OCI-LY7 (cell line): ENCODE results near the gene TBC1D3B. TPM values are rescaled to one million over a fixed set of nuclear protein-coding genes. Genes with fewer than 3 reads are reported as not detected.
"Not testable (repeated sequence)": the region's sequence is repeated elsewhere in the genome, so short reads cannot be mapped to it uniquely, and the experiment has no call there.

Experiments
- BruUV-seq: library from RNA; stranded (reverse); fragments of 400-500 nt; replicated peaks from 2 replicates; lab custom pipeline; 2021; lab: Mats Ljungman, UMichigan
- CTCF ChIA-PET: fragments of 300-600 bp; sonication (Branson Sonifier 250); formaldehyde crosslinking; loops from one replicate; lab custom pipeline; 2022; ENCODE audit warnings: antibody characterized with exemption; ENCODE audit not compliant: unreplicated experiment; lab: Charles Lee
- POLR2A ChIA-PET: fragments of 300-600 bp; sonication (Branson Sonifier 250); formaldehyde crosslinking; loops from one replicate; lab custom pipeline; 2022; ENCODE audit warnings: antibody characterized with exemption; lab: Charles Lee
- DNase-seq: peaks from one replicate; pipeline ENCODE4 v3.0.0-alpha.2; 2015; ENCODE audit warnings: low spot score
- H2AFZ ChIP-seq: fragments of 200-600 bp; sonication (generic), shearing (Covaris generic); 2 replicates; pipeline ENCODE4 v1.6.1; 2014; ENCODE audit warnings: mild to moderate bottlenecking, antibody characterized with exemption, low read length, moderate library complexity
- H3K27ac ChIP-seq: fragments of 200-600 bp; sonication (generic); 2 replicates; pipeline ENCODE4 v1.5.1; 2014; ENCODE audit warnings: mixed run types, low read depth, mild to moderate bottlenecking, moderate library complexity, low read length, inconsistent platforms; ENCODE audit not compliant: poor library complexity, severe bottlenecking
- H3K36me3 ChIP-seq: fragments of 200-600 bp; sonication (generic); 2 replicates; pipeline ENCODE4 v1.6.1; 2014; ENCODE audit warnings: mild to moderate bottlenecking, antibody characterized with exemption, low read length, moderate library complexity, mixed read lengths; ENCODE audit not compliant: insufficient read depth
- H3K4me1 ChIP-seq: fragments of 200-600 bp; sonication (generic); 2 replicates; pipeline ENCODE4 v1.5.1; 2014; ENCODE audit warnings: mild to moderate bottlenecking, low read length; ENCODE audit not compliant: insufficient read depth, poor library complexity, severe bottlenecking
- H3K4me2 ChIP-seq: fragments of 200-600 bp; sonication (generic); 2 replicates; pipeline ENCODE4 v1.6.1; 2014; ENCODE audit warnings: mild to moderate bottlenecking, low read length
- H3K4me3 ChIP-seq: fragments of 200-600 bp; sonication (generic); 2 replicates; pipeline ENCODE4 v1.5.1; 2014; ENCODE audit warnings: mild to moderate bottlenecking, low read depth, low read length; ENCODE audit not compliant: poor library complexity, severe bottlenecking
- H3K79me2 ChIP-seq: fragments of 200-600 bp; sonication (generic); 2 replicates; pipeline ENCODE4 v1.6.1; 2016; ENCODE audit warnings: low read depth, mild to moderate bottlenecking, low read length, moderate library complexity, mixed read lengths; ENCODE audit not compliant: insufficient read depth
- H3K9me2 ChIP-seq: fragments of 200-600 bp; sonication (generic); 2 replicates; pipeline ENCODE4 v1.6.1; 2016; ENCODE audit warnings: mild to moderate bottlenecking, low read length, mixed read lengths; ENCODE audit not compliant: insufficient read depth
- H3K9me3 ChIP-seq: fragments of 200-600 bp; sonication (generic); 2 replicates; pipeline ENCODE4 v1.6.1; 2014; ENCODE audit warnings: mild to moderate bottlenecking, mixed run types, low read length, mixed read lengths
- H4K20me1 ChIP-seq: fragments of 200-600 bp; sonication (generic); 2 replicates; pipeline ENCODE4 v1.6.1; 2014; ENCODE audit warnings: mild to moderate bottlenecking, antibody characterized with exemption, low read length, moderate library complexity, mixed read lengths; ENCODE audit not compliant: insufficient read depth
- CTCF ChIP-seq: fragments of 200-600 bp; sonication (generic); conservative IDR thresholded peaks from 2 replicates; pipeline ENCODE4 v1.5.1; 2014; ENCODE audit warnings: mild to moderate bottlenecking, antibody characterized with exemption, low read length, moderate library complexity, mixed read lengths
- EZH2phosphoT487 ChIP-seq: fragments of 200-600 bp; sonication (generic); IDR thresholded peaks from 2 replicates; pipeline ENCODE4 v1.6.1; 2018; ENCODE audit warnings: low read depth, borderline replicate concordance, mild to moderate bottlenecking, mixed run types, antibody characterized with exemption, low read length, moderate library complexity, mixed read lengths
- intact Hi-C: fragments of 100-400 bp; cut with micrococcal nuclease; formaldehyde crosslinking; loops from one replicate; pipeline ENCODE4 v1.10.0; 2022; ENCODE audit not compliant: unreplicated experiment
- total RNA-seq, 2 experiments: library from RNA; depleted of rRNA in 1 of 2; stranded (reverse); fragments of >200 nt in 1 of 2; shearing (Covaris generic) in 1 of 2; gene quantifications; 2 replicates each; pipeline ENCODE4 v1.2.3, GENCODE V29; 2014 to 2022

Gene TBC1D3B
- total RNA-seq, 2 experiments from 2014 or later: 3.0 to 13.8 TPM

- TF ChIP-seq EZH2phosphoT487: no peak
- TF ChIP-seq CTCF: no peak
- intact Hi-C loops: no loop called here
- POLR2A ChIA-PET: interaction anchor here (0.6 kb wide), 1 partner anchor 611 kb away, joined by 3 read pairs; no protein-coding TSS in a partner anchor
- DNase-seq: no peak
- no peak overlapping the region for H3K4me3 ChIP-seq
- H3K9me3 ChIP-seq: no peaks in the 10 kb centered on the region
- peaks cover 36% of the 10 kb centered on the region for H3K4me1 ChIP-seq
- H3K79me2 ChIP-seq: no peaks in the 10 kb centered on the region
- no TSS peak for BruUV-seq
- H3K27ac ChIP-seq: no peak overlapping the region
- no peaks in the 10 kb centered on the region for H3K9me2 ChIP-seq
- no peak overlapping the region for H2AFZ ChIP-seq
- CTCF ChIA-PET: no interaction called here
- no peak overlapping the region for H3K4me2 ChIP-seq
- no peaks in the 10 kb centered on the region for H4K20me1 ChIP-seq
- H3K36me3 ChIP-seq: no peaks in the 10 kb centered on the region
These were observed 16.9 kb upstream of the TBC1D3B start for GRCh38 chr17:36193216-36193775.

DNA sequence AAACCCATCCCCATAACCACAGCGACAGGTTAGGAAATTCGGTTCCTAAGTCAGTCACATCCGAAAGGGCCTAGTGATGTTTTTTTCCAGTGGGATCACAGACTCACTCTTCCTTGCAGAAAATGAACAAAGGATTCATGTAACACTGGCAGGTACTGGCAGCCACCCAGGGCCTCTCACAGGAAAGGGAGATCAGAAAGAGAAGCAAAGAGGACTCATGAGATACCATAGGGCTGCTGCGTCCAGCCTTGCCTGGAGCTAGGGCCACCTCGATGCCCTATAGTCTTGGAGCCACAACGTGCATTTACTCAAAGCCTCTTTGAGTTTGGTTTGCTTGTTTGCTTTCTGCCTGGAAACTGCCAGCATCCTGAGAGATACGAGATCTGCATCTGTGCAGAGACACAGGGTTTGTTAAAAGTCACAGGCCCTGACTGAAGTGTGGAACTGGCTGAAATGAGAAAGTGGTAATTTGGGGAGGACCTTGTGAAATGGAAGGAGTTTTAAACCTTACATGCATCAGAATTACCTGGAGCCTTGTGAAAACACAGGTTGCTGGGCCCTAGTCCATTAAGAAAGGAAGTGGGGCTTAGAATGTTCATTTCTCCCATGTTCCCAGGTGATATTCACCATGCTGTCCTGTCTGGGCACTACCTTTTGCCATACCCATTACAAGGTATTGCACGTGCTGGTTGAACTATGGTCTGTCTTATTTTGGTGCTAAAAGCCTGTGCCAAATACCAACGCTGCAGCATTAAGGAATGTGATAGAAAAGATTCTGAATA lies 14.3 kb upstream of the TBC1D3B start:
- H3K9me2 ChIP-seq, H2AFZ ChIP-seq, H3K4me3 ChIP-seq, H3K36me3 ChIP-seq, BruUV-seq, DNase-seq, H3K79me2 ChIP-seq, intact Hi-C loops, H3K27ac ChIP-seq, H3K9me3 ChIP-seq, H3K4me2 ChIP-seq, POLR2A ChIA-PET, CTCF ChIA-PET, H4K20me1 ChIP-seq: not testable (repeated sequence)
- H3K4me1 ChIP-seq: peaks cover 10% of the 10 kb centered on the region

- H3K9me3 ChIP-seq, H3K4me3 ChIP-seq, H3K36me3 ChIP-seq, BruUV-seq, H3K9me2 ChIP-seq, H4K20me1 ChIP-seq, POLR2A ChIA-PET, H3K4me2 ChIP-seq, CTCF ChIA-PET, H3K79me2 ChIP-seq, H2AFZ ChIP-seq, H3K4me1 ChIP-seq, H3K27ac ChIP-seq, DNase-seq, intact Hi-C loops: not testable (repeated sequence)
These were observed 13.6 kb upstream of the TBC1D3B start for GRCh38 chr17:36189993-36190392.
